ENCODE data around the gene THBS2. TPM values are rescaled to one million over a fixed set of nuclear protein-coding genes. Genes with fewer than 3 reads are reported as not detected.

The THBS2 gene
- total and polyA plus RNA-seq, 2 donors (not counting 3 experiments of a cell fraction or from before 2014, with no cell fraction given): 0.08 TPM; not detected in 1

DNA sequence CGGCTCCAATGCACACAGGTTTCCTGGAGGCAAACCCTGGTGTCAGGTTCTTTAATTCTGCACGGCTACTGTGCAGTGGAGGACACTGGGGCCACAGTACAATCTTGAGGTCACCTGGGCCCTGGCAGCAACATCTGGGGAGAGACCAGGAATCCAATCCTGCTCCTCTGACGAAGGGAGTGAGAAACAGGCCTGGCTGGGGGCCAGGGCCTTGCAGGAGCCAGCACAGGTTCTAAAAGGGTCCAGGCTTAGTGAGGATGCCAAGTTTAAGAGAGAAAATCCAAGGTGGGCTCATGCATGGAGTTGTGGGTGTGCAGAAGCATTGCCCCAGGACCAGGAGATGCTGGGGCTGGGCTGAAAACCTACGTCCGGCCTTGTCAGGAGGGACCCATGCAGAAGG is 12.6 kb upstream of the THBS2 start:
- DNase-seq (ENCODE audit: low read depth, low spot score): no peak
- no peaks in the 10 kb centered on the region for H3K27me3 ChIP-seq (ENCODE audit: control insufficient read depth in 2 of 2, insufficient read depth in 2 of 2, low read length in 2 of 2)
- no TSS peak for BruUV-seq (replicated peaks)
- dilution Hi-C loops (cut with MboI; ENCODE audit: extremely low pct_ligation_motif_present, low sequenced_read_pairs): no loop called here
- H3K79me2 ChIP-seq (ENCODE audit: control insufficient read depth, insufficient read depth, low read length): no peaks in the 10 kb centered on the region
- TF ChIP-seq MYC (IDR thresholded peaks at IDR 0.05; ENCODE audit: low read depth, low read length): no peak
- TF ChIP-seq, protein P1, sequence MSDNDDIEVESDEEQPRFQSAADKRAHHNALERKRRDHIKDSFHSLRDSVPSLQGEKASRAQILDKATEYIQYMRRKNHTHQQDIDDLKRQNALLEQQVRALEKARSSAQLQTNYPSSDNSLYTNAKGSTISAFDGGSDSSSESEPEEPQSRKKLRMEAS (IDR thresholded peaks at IDR 0.05; ENCODE audit: insufficient read depth, insufficient read length): no peak
- TF ChIP-seq FOS (IDR thresholded peaks at IDR 0.05; ENCODE audit: borderline replicate concordance, insufficient read depth, low read length): no peak
- no peak for TF ChIP-seq GATA2 (IDR thresholded peaks at IDR 0.05; ENCODE audit: insufficient read depth, insufficient read length, low read depth, low read length)
- no peak for TF ChIP-seq JUN (IDR thresholded peaks at IDR 0.05; ENCODE audit: borderline replicate concordance, insufficient read depth, insufficient read length, low read depth)
- TF ChIP-seq, protein P2, sequence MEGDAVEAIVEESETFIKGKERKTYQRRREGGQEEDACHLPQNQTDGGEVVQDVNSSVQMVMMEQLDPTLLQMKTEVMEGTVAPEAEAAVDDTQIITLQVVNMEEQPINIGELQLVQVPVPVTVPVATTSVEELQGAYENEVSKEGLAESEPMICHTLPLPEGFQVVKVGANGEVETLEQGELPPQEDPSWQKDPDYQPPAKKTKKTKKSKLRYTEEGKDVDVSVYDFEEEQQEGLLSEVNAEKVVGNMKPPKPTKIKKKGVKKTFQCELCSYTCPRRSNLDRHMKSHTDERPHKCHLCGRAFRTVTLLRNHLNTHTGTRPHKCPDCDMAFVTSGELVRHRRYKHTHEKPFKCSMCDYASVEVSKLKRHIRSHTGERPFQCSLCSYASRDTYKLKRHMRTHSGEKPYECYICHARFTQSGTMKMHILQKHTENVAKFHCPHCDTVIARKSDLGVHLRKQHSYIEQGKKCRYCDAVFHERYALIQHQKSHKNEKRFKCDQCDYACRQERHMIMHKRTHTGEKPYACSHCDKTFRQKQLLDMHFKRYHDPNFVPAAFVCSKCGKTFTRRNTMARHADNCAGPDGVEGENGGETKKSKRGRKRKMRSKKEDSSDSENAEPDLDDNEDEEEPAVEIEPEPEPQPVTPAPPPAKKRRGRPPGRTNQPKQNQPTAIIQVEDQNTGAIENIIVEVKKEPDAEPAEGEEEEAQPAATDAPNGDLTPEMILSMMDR (IDR thresholded peaks at IDR 0.05; ENCODE audit: extremely low read depth in 1 of 2, insufficient read depth in 1 of 2, low read depth in 1 of 2, low read length in 2 of 2): no peak
- no peak for TF ChIP-seq POLR2A (IDR thresholded peaks at IDR 0.05; ENCODE audit: low read depth, low read length)
- no peak for TF ChIP-seq POLR2AphosphoS5 (IDR thresholded peaks at IDR 0.05; ENCODE audit: insufficient read depth, low read depth, low read length)
- TF ChIP-seq EZH2 (IDR thresholded peaks at IDR 0.05; ENCODE audit: borderline replicate concordance, low read depth, low read length, severe bottlenecking): no peak
- H4K20me1 ChIP-seq (replicated peaks; ENCODE audit: control insufficient read depth, extremely low read depth, insufficient read depth, low read length): no peaks in the 10 kb centered on the region
- H3K4me2 ChIP-seq (ENCODE audit: insufficient read depth, low read length): no peak overlapping the region
- ChIA-PET CTCF (no interaction called here), POLR2A (no interaction called here)
- H3K27ac ChIP-seq (ENCODE audit: insufficient read depth, low read depth, low read length): no peak overlapping the region
- no peak overlapping the region for H3K9ac ChIP-seq (replicated peaks; ENCODE audit: extremely low read depth, insufficient read depth, low read length)
- H2AFZ ChIP-seq (ENCODE audit: low read depth, low read length): no peak overlapping the region
- peaks cover 2% of the 10 kb centered on the region for H3K9me3 ChIP-seq (replicated peaks; ENCODE audit: control insufficient read depth, insufficient read depth, low read length)
- H3K4me3 ChIP-seq (replicated peaks in 1 of 3; ENCODE audit: insufficient read depth in 1 of 3, low read depth in 1 of 3, low read length in 3 of 3): no peak overlapping the region
- no peaks in the 10 kb centered on the region for H3K9me1 ChIP-seq (replicated peaks; ENCODE audit: control insufficient read depth, extremely low read depth, insufficient read depth, low read length)
- no peak for FAIRE-seq
- intact Hi-C loops (cut with micrococcal nuclease): no loop called here
- no peaks in the 10 kb centered on the region for H3K4me1 ChIP-seq (ENCODE audit: control insufficient read depth, extremely low read depth, insufficient read depth, low read length)
- no peaks in the 10 kb centered on the region for H3K36me3 ChIP-seq (ENCODE audit: control insufficient read depth in 2 of 2, extremely low read depth in 1 of 2, insufficient read depth in 2 of 2, low read length in 2 of 2)
